Adrenal gland (tissue), 5 donors: ENCODE data around the gene ARHGAP26.

ENCODE experiments used
- CTCF ChIP-seq, 6 experiments: fragments of 450-650 bp in 4 of 6; fragments of 200-600 bp in 2 of 6; sonication (generic) in 1 of 6; IDR thresholded peaks; 1 replicate in 5 of 6; 2 replicates in 1 of 6; pipeline versions ENCODE4 v1.5.1 to v1.8.0; 2016 to 2021; ENCODE audit warnings: antibody characterized with exemption in 6 of 6, mild to moderate bottlenecking in 2 of 6, moderate library complexity in 1 of 6
- POLR2A ChIP-seq, 2 donors: fragments of 450-650 bp; IDR thresholded peaks; one replicate each; pipeline ENCODE4 v1.6.1; 2017; ENCODE audit warnings: antibody characterized with exemption in 2 of 2, mild to moderate bottlenecking in 2 of 2, moderate library complexity in 1 of 2
- donor health status: DM: no; HTN: no; CAD: no.

- no peak for TF ChIP-seq CTCF (IDR thresholded peaks at IDR 0.05)
- TF ChIP-seq POLR2A (IDR thresholded peaks at IDR 0.05): no peak
Measured at GRCh38 chr5:143251946-143252345, 481.8 kb downstream of the ARHGAP26 start.
